ENCODE measurements around the gene MSI2. TPM values are rescaled to one million over a fixed set of nuclear protein-coding genes. Genes with fewer than 3 reads are reported as not detected.

Gene MSI2
- total RNA-seq, 1 donor from 2014 or later: 26.6 TPM

GRCh38 chr17:57544401-57544800 is 288.1 kb downstream of the MSI2 start:
- TF ChIP-seq CTCF (conservative IDR thresholded peaks at IDR 0.05; ENCODE audit: low read depth, low read length): no peak
- H3K4me3 ChIP-seq (ENCODE audit: low read depth, low read length): no peak overlapping the region
- DNase-seq (ENCODE audit: low read depth): no peak

- H3K4me3 ChIP-seq (ENCODE audit: low read depth, low read length): no peak overlapping the region
- DNase-seq (ENCODE audit: low read depth): no peak
- no peak for TF ChIP-seq CTCF (conservative IDR thresholded peaks at IDR 0.05; ENCODE audit: low read depth, low read length)
Observed at GRCh38 chr17:57544834-57545463, 288.6 kb downstream of the MSI2 start.

GRCh38 chr17:57545731-57546342 is 289.5 kb downstream of the MSI2 start:
- DNase-seq (ENCODE audit: low read depth): no peak
- TF ChIP-seq CTCF (conservative IDR thresholded peaks at IDR 0.05; ENCODE audit: low read depth, low read length): no peak
- H3K4me3 ChIP-seq (ENCODE audit: low read depth, low read length): no peak overlapping the region

DNA sequence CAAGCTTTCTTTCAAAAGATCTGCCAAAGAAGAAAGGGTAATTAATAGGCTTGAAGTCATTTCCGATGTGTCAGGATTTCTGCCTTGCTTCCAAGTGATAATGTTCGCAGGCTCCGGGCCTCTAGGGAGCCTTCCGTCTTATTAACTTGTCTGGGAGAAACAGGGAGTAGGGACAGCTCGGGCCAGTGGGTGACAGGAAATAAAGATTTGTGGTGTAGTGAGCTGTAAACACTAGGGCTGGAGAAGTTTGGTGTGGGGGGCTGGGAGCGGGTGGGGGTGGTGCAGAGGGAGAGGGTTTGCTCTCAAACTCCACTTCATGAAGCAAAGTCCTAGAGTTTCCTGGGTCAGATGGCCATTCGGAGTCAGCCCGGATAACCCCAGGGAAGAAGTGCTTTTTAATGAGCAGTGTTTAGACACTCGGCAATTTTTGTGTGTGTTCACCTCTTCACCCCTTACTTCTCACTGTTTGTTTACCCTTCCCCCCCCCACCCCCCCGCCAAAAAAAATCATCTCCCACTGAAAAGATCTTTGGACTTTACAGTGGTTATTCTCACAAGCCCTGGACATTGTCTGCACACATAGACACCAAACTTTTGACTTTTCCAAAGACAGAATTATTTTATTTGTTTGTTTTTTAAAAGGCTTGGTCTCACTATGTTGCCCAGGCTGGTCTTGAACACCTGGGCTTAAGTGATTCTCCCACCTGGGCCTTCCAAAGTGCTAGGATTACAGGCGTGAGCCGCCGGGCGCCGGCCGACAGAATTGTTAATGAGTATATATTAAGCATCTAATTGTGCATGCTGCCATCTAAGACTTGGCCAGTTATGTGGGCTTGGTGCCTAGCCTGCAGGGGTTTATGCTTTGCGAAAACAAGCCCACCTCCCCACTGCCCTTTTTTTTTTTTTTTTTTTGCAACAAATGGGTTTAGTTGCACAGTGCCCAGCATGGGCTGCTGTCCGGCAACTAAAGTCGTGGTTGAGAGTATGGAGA is 292.4 kb downstream of the MSI2 start:
- no peak for TF ChIP-seq CTCF (conservative IDR thresholded peaks at IDR 0.05; ENCODE audit: low read depth, low read length)

GRCh38 chr17:57549468-57549867 is 293.1 kb downstream of the MSI2 start:
- no peak overlapping the region for H3K4me3 ChIP-seq (ENCODE audit: low read depth, low read length)
- no peak for TF ChIP-seq CTCF (conservative IDR thresholded peaks at IDR 0.05; ENCODE audit: low read depth, low read length)
- no peak for DNase-seq (ENCODE audit: low read depth)

More for the DNA sequence above, 292.4 kb downstream of the MSI2 start:
- no peak for DNase-seq (ENCODE audit: low read depth)
- no peak overlapping the region for H3K4me3 ChIP-seq (ENCODE audit: low read depth, low read length)

DNA sequence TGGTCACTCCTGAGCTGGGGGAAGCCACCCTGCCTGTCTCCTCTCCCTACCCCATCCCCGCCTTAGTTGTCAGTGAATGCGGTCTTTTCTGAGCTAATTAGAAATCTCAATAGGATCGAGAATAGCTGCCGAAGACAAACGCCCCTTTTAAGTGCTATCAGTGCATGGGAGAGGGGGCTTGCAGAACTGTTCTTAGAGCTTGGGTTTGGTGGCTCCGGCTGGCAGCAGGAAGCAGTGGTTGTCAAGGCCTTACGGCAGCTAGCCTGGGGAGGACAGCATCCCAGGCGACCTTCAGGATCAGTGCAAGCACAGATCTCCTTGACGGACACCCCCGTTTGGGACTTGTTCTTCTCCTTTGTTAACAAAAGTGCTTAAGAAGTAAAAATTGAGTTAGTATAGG is 293.7 kb downstream of the MSI2 start:
- TF ChIP-seq CTCF (conservative IDR thresholded peaks at IDR 0.05; ENCODE audit: low read depth, low read length): no peak
- H3K4me3 ChIP-seq (ENCODE audit: low read depth, low read length): no peak overlapping the region
- no peak for DNase-seq (ENCODE audit: low read depth)
